NCI-H187 treated with DMSO at 0.1 percent for 48 hours (cell line): ENCODE measurements around the gene MAML2.

Experiments used
- DNase-seq: peaks from one replicate; lab custom pipeline; 2025; lab: John Stamatoyannopoulos, UW

MAML2 gene

DNA sequence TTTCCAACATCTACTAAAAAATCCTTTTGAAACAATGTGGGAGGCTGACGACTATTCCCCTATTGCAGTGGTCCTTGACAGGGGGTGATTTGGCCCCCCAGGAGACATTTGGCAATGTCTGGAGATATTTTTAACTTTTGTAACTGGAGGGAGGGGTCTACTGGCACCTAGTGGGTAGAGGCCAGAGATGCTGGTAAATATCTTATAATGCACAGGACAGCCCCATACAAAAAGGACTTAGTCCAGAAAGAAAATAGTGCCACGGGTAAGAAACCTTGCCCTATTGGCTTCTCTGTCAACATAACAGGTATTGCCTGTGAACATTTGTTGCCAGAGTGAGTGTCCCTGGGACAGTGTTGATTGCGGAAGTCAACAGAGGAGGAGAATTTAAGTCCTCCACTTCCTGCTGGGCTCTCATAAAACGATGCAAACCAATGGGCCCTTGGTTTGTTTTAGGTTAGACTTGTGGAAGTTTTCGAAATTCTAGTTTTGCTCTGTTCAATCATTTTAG lies 101.6 kb downstream of the MAML2 start:
- DNase-seq = no peak

DNA sequence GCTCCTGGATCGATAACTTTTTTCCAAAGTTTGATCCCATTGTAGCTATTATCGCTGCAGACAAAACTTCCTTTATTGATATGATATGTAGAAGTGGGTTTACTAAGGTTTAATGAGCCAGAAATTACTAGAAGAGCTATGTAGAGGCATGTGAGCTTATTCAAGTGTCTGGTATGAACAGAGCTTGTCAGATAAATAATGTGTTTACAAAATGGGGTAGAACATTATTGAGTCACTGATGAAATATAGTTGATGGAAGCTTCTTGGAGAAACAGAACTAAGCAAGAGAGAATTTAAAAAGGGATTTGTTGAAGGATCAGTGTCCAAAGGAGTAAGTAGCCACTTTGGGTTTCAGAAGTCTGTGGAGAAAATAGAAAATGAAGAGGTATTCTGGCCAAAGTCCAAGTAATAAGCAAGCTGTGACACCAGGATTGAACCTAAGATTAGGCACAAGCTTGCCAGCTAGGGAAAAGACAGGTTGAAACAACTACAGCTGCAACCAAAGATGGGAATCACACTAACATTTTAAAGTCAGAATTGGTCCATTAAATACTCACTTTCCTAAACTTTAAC lies 104.3 kb downstream of the MAML2 start:
- no peak for DNase-seq

DNA sequence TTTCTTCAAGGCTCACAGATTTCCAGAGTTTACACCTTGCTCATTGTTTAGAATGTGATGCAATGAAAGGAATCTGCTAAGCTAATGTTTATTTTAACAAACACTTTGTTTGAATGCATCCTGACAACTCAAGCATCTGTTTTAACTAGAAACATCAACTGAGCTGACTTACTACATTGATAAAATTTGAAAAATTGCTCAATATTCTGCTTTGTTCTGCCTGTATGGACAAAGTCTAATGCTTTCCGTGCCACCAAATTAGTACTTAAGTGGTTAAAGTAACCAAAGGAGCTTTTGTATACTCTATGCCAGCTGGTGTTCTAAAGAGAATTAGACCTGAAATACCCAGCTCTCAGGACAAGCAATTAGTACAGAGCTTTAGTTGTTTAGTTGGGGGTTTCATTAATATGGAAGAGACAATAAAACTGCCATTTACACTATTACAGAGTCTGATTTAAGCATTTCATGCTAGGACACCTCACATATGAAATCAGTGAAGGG lies 105.2 kb downstream of the MAML2 start:
- DNase-seq = no peak

DNA sequence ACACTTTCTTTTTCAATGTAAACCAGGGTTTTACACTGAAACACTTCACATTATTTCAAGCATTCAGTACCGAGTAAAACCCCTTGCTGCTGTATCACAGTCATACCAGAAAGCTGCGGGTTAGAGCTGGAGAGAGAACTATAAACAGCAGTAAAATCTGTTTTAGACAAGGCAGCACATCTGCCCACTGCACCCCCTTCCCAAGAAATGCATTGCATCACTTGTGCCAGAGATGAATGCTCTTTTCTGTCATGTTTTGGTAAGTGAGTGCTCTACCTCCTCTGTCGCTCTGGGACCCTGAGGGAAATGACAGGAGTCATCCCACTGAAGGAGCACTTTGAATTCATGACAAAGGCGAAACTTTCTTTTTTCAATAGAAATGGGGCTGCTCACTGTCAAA lies 107.2 kb downstream of the MAML2 start:
- DNase-seq = no peak

DNA sequence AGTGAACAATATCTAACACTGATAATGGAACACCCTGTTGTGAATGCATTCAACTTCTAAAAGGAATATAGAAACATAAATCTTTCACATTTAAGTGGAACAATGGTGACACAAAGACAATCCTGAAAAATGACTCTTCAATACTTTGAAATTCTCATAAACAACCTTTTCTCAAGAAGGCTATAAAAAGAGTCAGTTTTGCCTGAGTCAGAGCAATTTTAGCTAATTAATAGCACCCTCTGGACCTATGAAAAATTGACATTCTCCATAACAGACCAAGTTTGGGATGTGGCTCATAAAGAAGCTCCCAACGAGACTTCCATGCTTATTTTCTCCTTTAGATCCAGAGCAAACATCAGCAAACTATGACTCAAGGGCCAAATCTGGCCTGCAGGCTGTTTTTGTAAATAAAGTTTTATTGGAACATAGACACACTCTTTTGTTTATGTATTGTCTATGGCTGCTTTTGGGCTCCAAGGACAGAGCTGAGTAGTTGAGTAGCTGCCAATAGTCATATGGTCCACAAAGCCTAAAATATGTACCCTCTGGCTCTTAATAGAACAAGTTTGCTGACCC lies 108.0 kb downstream of the MAML2 start:
- DNase-seq = no peak

DNA sequence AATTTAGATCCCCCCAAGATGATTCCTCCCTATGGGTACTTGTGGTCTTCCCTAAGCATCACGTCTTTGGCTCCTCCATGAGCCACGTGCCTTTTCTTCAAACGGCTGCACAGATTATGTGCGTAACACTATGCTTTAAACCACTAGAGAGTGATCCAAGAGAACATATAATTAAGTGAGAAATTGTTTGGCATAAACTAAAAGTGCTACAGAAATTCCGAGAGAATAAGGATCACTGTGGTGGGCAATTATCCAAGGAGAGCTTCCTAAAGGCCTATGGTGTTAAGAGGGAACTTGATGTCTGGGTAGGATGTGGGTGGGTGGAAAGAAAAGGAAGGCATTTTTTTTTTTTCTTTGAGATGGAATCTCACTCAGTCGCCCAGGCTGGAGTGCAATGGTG lies 110.9 kb downstream of the MAML2 start:
- no peak for DNase-seq

DNA sequence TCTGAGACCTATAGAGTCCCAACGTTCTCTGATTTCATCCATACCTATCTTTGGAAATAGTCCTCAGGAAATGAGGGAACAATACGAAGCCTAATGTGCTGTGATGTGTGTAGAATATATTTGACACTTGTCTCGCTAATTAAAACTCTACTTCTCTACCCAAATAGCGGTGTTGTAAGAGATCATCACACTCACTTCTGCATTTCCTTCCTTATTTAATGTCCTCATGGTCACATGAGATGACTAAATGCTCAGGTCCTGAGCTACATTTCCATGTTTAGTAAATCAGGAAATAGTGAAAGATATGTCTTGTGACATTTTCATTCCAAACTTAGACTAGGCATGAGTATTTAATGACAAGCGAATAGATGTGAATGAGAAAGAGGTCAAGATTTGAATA lies 112.3 kb downstream of the MAML2 start:
- DNase-seq = no peak

DNA sequence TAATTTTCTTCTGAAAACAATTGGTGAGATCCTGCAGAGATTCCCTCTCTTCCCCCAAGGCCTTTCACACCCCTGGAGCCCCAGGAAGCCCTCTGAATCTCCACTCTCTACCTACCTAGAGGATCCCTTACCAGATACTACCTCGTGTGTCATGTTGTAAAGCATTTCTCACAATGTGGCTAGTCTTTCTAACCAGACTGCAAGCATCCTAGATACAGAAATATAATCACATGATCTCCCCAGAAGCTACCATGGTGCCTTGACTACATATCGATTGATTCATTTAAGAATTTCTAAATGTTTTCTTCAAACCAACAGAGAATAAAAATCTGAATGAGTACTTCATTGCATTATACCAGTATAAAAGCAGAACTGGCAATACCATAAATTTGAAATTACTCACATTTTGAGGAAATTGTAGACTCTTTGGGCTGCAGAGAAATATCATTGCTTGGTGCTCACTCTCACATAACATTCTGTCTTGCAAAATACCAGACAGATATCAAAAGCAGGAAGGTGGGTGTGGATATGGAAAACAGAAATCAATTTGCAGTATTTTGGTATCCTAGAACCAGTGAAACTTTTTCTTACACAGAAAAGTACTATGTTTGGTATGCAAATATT lies 113.5 kb downstream of the MAML2 start:
- no peak for DNase-seq

DNA sequence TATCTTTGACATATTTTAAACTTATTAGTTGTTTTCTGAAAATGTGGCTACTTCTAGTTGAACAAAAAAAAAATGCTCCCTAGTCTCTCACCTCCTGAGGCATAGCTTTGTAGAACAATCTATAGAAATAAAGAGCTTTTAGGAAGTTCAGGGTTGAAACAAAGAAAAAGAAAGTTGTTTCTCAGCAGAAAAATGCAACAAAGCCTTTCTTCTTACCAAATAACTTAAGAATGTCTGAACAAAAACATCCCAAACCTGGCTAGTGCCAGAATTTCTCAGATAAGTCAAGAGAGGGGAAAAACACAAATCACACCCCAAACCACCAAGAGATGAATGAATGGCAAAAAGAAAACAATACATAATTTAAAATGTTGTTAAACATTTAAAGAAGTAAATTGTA lies 114.1 kb downstream of the MAML2 start:
- DNase-seq = no peak

DNA sequence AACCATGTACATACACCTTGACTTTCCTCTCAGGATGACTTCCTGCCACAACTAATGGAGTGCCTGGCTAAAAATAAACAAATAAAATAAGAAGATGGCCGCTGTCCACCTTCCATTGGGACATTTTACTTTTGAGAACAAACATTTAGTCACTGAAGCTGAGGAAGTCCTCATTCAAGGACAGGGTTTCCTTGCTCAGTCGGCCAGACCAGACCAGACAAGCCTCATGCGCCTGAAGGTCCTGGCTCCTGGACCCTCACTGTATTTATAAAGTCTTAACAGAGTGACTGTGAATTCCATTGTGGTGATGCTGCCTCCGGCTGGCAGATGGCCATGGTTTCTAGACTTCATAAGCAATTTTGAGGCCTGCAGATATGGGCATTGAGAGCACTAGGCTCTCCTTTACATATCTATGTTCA lies 114.5 kb downstream of the MAML2 start:
- DNase-seq = no peak

DNA sequence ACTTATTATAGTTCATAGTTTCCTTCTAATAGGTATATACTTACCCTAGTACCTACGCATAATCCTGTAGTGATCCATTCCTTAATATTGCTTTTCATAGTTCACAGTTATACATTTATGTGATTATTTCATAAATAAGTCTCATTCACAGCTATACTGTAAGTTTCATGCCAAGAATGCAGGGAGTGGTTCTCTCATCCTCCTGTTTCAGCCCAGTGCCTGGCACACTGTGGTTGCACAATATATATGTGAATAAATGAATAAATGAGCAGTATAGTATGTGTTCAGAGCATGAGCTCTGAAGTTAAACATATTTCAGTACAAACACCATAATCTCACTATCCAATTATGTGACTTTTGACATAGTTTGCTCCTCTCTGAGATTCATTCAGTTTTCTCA lies 115.8 kb downstream of the MAML2 start:
- no peak for DNase-seq

DNA sequence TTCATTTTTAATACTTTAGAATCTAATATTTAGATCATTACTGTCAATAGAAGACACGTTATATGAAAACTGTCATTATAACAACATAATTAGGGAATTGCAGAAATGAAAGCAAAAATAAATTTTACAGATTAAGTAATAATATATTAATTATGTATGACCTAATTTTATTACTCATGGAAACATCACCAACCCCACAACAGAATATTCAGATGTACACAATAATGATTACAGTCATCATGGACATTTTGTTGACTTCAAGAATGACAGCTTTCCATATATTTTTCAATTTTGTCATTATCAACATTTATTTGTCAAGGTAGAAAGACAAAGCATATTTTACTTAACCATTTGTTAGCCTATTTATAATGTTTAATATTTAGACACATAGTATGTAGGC lies 119.9 kb downstream of the MAML2 start:
- DNase-seq = no peak

DNA sequence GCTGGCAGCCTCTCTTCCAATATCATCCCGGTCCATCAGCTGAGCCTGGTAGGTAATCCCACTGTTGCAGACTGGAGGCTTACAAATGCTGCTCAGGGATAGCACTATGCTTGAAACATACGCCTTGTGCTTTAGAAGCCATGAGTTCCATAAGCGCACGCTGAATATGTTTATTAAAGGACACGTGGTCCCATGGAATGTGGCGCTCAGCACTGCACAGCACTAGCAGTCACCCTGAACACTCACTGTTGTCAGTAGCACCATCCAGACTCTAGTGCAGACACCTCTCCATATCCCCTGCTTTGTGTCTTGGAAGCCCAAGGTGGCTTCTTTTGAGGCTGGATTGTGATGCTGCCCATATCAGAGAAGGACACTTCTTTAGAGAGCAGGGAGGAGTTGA lies 120.9 kb downstream of the MAML2 start:
- no peak for DNase-seq

DNA sequence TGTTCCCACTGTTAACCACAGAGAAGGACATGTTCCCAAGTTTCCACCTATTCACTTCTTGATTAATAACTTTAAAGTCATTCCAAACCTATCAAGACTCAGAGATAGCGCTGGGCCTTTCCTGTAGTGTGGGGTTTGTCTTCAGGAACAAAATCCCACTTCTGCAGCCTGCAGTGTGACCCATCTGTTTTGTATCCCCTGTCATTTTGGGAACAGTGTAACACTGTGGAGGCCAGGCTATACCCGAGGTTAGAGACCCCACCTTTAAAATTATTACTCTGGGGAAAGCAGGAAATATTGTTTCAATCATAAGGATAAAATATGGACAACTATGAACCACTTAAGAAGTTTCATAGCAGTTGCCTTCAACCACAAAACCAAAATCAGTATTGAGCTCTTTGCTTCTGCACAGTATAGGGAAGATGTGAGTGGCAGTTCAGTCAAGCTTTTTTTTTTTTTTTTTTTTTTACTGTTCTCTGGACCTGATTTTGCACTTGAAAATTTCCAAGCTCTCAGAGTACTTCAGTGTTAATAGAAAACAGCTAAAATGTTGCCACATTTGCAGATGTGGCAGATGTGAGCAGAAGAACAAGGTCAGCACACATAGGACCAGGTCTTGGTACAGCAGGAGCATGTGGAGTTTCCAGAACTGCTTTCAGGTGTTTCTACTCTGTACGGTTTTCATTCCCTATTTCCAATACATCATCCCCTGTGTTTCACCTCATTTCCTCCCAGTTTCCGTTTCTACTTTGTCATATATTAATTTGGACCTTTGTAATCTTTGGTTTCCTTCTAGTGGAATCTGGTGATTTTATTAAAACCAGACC lies 121.5 kb downstream of the MAML2 start:
- DNase-seq = no peak

DNA sequence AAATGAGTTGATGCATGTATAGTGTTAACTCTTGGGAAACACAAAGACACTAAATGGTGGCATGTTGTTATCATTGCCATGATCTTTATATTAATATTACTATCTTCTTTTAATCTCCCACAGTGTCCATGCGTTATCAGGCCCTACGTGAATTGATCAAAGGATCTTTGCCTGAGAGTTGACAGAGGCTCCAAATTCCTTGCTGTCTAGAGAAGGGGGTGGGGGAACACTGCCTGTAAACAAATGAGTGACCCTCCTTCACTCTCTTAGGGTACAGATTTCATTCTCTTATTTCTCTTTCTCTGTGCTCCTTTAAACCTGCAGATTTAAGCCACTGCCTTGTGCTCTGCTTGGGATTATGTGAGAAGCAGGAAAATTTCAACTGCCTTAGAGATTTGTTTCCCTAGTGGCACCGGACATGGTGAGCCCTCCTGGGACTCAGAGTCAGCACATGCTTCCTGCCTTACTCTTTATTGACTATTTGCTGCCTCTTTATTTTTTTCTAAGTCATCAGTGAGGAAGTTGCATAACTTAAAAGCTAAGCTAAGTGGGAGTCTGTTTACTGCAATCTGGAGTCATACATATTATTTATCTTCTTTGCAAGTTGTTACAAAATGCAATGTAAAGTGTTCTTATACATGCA lies 122.9 kb downstream of the MAML2 start:
- no peak for DNase-seq

DNA sequence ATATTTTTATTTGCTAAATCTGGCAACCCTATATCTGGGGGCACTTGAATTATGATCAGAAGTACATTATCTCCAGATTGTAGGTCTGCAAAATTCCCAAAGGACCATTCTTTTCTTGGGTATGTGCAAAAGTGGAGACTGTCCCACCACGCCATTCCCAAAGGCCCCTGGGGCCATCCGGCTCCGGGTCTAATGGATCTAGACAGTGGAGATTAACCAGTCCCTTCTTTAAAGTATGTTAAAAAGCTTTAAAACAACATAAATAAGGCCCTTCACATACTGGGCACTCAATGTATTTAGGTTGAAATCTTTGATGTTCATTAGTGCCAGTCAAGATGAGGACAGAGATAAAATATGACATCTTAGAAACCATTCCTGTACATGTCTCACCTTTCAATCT lies 124.1 kb downstream of the MAML2 start:
- no peak for DNase-seq

DNA sequence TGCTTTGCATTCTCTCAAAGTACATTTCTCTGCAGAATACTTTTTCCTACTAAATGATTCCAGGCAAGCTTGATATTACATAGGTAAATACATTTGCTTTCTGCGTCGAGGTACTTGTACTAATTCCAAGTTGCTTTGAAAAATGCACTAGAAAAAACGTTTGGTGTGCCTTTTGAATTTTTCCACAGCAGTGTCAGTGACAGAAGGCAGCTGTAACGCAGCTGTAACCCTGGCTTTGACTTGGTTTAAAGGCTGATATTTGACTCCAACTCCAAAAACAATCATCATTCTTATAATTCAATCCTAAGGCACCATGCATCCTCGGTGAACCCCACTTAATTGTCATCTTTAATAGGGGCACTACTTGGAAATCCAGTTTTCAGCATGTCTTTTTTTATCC lies 125.0 kb downstream of the MAML2 start:
- no peak for DNase-seq

DNA sequence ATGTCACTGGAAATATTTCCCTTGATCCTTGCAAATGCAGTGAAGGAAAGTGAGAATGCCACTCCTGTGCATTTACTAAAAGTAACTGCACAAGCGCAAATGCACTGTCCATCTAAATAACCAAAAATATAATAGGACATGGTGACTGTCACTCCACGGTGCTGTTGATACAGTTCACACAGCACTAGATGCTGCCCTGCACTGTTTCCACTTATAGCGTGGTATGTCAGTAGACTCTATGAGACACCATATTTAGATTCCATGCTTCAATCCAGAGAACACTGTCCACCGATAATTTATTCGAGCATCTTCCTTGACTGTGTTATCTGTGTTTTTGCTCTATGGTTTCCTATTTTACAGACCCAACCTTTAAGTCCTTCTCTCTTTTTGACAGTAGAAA lies 125.8 kb downstream of the MAML2 start:
- DNase-seq = no peak

DNA sequence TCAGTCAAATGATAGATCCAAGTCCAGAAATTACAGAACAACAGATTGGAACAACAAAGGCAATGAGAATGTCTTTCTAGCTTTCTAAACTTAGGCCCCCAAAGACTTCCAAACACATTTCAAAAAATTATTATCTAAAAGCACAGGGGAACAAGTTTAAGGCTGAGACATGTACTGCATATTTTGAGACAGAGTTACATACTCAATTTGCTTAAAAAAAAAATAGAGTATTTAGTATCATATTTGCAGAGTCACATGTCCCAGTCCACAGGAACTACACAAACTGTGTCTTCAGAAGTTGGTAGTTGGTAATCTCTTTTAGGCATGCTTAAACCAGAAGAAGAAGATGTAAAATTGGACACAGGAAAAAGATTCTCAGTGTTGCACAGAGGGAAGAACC lies 127.2 kb downstream of the MAML2 start:
- no peak for DNase-seq

DNA sequence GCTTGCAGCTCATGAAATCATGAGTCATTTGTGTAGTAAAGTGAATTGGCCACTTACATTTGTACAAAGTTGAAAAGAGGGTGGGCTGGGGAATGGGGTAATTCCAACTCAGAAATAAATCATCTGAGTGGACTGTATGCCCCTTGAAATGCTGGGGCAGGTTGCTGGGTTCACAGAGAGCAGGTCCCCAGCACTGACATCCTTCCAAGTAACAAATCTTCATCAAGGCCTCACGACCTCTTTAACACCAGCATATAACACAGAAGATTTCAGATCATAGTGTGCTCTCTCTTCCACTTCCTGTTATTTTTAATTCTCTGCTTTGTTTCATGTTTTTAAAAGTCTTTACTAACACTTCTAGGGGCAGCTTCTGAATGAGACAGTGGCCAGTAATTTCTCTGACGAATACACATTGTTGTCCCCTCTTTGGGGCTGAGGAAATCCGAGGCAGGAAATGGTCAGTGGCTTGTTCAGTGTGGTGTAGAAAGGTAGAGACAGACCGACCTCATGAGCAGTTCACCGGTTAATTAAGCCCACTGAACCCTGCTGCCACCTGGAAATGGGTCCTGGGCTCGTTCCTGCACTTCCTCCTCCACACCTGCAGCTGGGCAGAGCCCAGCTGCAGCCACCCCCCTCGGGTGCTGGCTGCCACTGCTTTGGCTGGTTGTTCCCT lies 127.7 kb downstream of the MAML2 start:
- no peak for DNase-seq

DNA sequence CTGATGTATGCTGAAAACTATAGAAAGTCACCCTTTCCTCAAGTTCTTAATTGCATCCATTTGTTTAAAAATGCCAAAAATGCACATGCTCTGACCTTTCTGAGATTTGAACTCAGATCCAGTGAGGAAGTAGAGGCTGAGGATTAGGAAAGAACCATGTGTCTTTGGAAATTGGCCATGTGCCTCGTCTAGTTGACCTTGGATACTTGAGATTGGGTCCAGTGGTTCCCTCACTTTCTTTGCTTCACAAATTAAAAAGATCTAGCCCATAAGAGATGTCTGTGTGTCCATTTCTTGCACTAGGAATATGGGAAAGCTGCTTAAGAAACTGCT lies 128.3 kb downstream of the MAML2 start:
- DNase-seq = no peak

DNA sequence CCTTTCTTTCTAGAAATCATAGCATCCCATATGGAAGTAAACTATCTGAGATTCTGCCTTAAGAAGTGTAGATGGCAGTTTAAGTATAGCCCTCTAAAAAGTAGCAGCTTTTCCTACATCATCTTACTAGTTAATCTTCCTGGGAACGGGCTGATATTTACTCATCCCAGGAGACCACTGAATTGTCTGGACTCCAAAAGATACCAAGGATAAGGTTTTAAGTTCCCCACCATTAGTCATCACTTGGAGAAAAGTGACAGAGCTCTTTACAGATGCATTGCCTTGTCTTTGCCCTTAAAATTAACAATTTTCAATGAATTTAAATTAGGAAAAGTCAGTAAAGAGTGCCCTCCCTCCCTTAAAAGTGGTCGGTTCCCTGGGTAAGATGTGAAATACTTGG lies 129.5 kb downstream of the MAML2 start:
- no peak for DNase-seq
